SW480 (cell line): ENCODE data around the gene KRT35.

Experiments used
- DNase-seq: peaks from one replicate; pipeline ENCODE4 v3.0.0-alpha.2; 2016; ENCODE audit warnings: low spot score

Gene KRT35

GRCh38 chr17:41481036-41481435, at the start of gene KRT35:
Gene KRT35 (minus strand): TSS chr17:41481151. CDS start chr17:41481097, 54 bp downstream.
- DNase-seq: no peak

- peak; percentile 80 for DNase-seq
These were observed 49.4 kb upstream of the KRT35 start for GRCh38 chr17:41530062-41531048.

- no peak for DNase-seq
These were observed 48.6 kb upstream of the KRT35 start for GRCh38 chr17:41529491-41529915.

- no peak for DNase-seq
These were observed 48.0 kb upstream of the KRT35 start for GRCh38 chr17:41528959-41529353.

GRCh38 chr17:41527063-41528023, 46.4 kb upstream of the KRT35 start:
- peak; percentile 62 for DNase-seq

GRCh38 chr17:41524261-41524660, 43.3 kb upstream of the KRT35 start:
- no peak for DNase-seq

- DNase-seq: peak; percentile 66
These were observed 42.8 kb upstream of the KRT35 start for GRCh38 chr17:41523787-41524186.

- DNase-seq: no peak
These were observed 42.3 kb upstream of the KRT35 start for GRCh38 chr17:41523225-41523593.

GRCh38 chr17:41522301-41523224, 41.6 kb upstream of the KRT35 start:
- DNase-seq: peak; percentile 82

GRCh38 chr17:41521574-41522261, 40.8 kb upstream of the KRT35 start:
- peak; percentile 99 for DNase-seq

GRCh38 chr17:41520821-41521521, 40.0 kb upstream of the KRT35 start:
- DNase-seq: peak; percentile 77

GRCh38 chr17:41519501-41520224, 38.7 kb upstream of the KRT35 start:
- no peak for DNase-seq

GRCh38 chr17:41518789-41519449, 38.0 kb upstream of the KRT35 start, which contains the start of gene KRT15:
Gene KRT15 (minus strand): TSS chr17:41518890. CDS start chr17:41518827, 63 bp downstream.
- no peak for DNase-seq

GRCh38 chr17:41518031-41518430, 37.1 kb upstream of the KRT35 start:
- no peak for DNase-seq

- no peak for DNase-seq
These were observed 35.9 kb upstream of the KRT35 start for GRCh38 chr17:41516830-41517283.

- DNase-seq: no peak
These were observed 35.3 kb upstream of the KRT35 start for GRCh38 chr17:41516147-41516829.

GRCh38 chr17:41513168-41513547, 32.2 kb upstream of the KRT35 start:
- DNase-seq: no peak

GRCh38 chr17:41512546-41513167, 31.7 kb upstream of the KRT35 start:
- no peak for DNase-seq
